Stimulated activated naive CD4-positive, alpha-beta T cell treated with Interleukin-2 at 50 U/mL for 16 hours (primary cell): ENCODE results near the gene TNFRSF1A.

Experiments
- DNase-seq: peaks from one replicate; lab custom pipeline; 2025; lab: John Stamatoyannopoulos, UW

Gene TNFRSF1A

GRCh38 chr12:6323340-6323994 is 18.4 kb downstream of the TNFRSF1A start:
- DNase-seq, result peak; percentile 31

GRCh38 chr12:6322969-6323339 is 18.9 kb downstream of the TNFRSF1A start:
- DNase-seq, result no peak

GRCh38 chr12:6322352-6322751 is 19.5 kb downstream of the TNFRSF1A start:
- no peak for DNase-seq

GRCh38 chr12:6321905-6322304 is 20.0 kb downstream of the TNFRSF1A start:
- DNase-seq, result no peak

GRCh38 chr12:6319446-6319845 is 22.4 kb downstream of the TNFRSF1A start:
- no peak for DNase-seq

- DNase-seq, result no peak
Measured at GRCh38 chr12:6318440-6318879, 23.4 kb downstream of the TNFRSF1A start.

- no peak for DNase-seq
Measured at GRCh38 chr12:6317693-6318439, 24.0 kb downstream of the TNFRSF1A start.

GRCh38 chr12:6316921-6317692 is 24.8 kb downstream of the TNFRSF1A start:
- DNase-seq, result no peak

GRCh38 chr12:6315704-6316597 is 25.9 kb downstream of the TNFRSF1A start:
- no peak for DNase-seq

GRCh38 chr12:6315184-6315583 is 26.7 kb downstream of the TNFRSF1A start:
- no peak for DNase-seq

- no peak for DNase-seq
Measured at GRCh38 chr12:6314776-6315175, 27.1 kb downstream of the TNFRSF1A start.

GRCh38 chr12:6313326-6313940 is 28.4 kb downstream of the TNFRSF1A start:
- no peak for DNase-seq

GRCh38 chr12:6312529-6313325 is 29.1 kb downstream of the TNFRSF1A start:
- no peak for DNase-seq

GRCh38 chr12:6311822-6312528 is 29.9 kb downstream of the TNFRSF1A start:
- DNase-seq, result no peak

GRCh38 chr12:6310771-6311610 is 30.9 kb downstream of the TNFRSF1A start:
- no peak for DNase-seq

GRCh38 chr12:6307529-6307928 is 34.3 kb downstream of the TNFRSF1A start:
- DNase-seq, result no peak

- DNase-seq, result no peak
Measured at GRCh38 chr12:6306599-6307220, 35.2 kb downstream of the TNFRSF1A start.

GRCh38 chr12:6306151-6306550 is 35.7 kb downstream of the TNFRSF1A start:
- no peak for DNase-seq

- no peak for DNase-seq
Measured at GRCh38 chr12:6303071-6303470, 38.8 kb downstream of the TNFRSF1A start.
